ENCODE results near the gene JARID2. TPM values are rescaled to one million over a fixed set of nuclear protein-coding genes. Genes with fewer than 3 reads are reported as not detected.

The JARID2 gene
- total RNA-seq, 4 donors from 2014 or later = 20.0 to 29.4 (median 23.9) TPM

GRCh38 chr6:15555101-15556038 lies 309.5 kb downstream of the JARID2 start:
- H3K4me1 ChIP-seq = peaks cover 6% of the 10 kb centered on the region
- no peaks in the 10 kb centered on the region for H3K27me3 ChIP-seq
- WGBS = 90% methylated on average over 5 of the region's 5 CpGs

GRCh38 chr6:15556711-15557110 lies 310.8 kb downstream of the JARID2 start:
- no peaks in the 10 kb centered on the region for H3K36me3 ChIP-seq
- WGBS = 100% methylated on average over 1 of the region's 1 CpG
- no peaks in the 10 kb centered on the region for H3K9me3 ChIP-seq
- no peaks in the 10 kb centered on the region for H3K27me3 ChIP-seq
- no peak overlapping the region for H3K4me3 ChIP-seq
- H3K4me1 ChIP-seq = peaks cover 3% of the 10 kb centered on the region
- TF ChIP-seq POLR2AphosphoS5 (IDR thresholded peaks at IDR 0.05) (no peak), POLR2A (IDR thresholded peaks at IDR 0.05) (no peak), CTCF (IDR thresholded peaks at IDR 0.05) (no peak), EP300 (IDR thresholded peaks at IDR 0.05) (no peak)
- no peak for DNase-seq (ENCODE audit: low spot score in 2 of 2)
- no peak overlapping the region for H3K27ac ChIP-seq

More at GRCh38 chr6:15555101-15556038, 309.5 kb downstream of the JARID2 start:
- Histone ChIP-seq H3K9me3 (no peaks in the 10 kb centered on the region), H3K27ac (no peak overlapping the region), H3K36me3 (no peaks in the 10 kb centered on the region), H3K4me3 (no peak overlapping the region)
- TF ChIP-seq EP300 (IDR thresholded peaks at IDR 0.05) = no peak
- no peak for TF ChIP-seq POLR2A (IDR thresholded peaks at IDR 0.05)
- no peak for TF ChIP-seq POLR2AphosphoS5 (IDR thresholded peaks at IDR 0.05)
- no peak for TF ChIP-seq CTCF (IDR thresholded peaks at IDR 0.05)
- DNase-seq (ENCODE audit: low spot score in 2 of 2) = no peak

GRCh38 chr6:15557174-15557573 lies 311.3 kb downstream of the JARID2 start:
- H3K36me3 ChIP-seq = no peaks in the 10 kb centered on the region
- no peak overlapping the region for H3K27ac ChIP-seq
- no peak for DNase-seq (ENCODE audit: low spot score in 2 of 2)
- no peak overlapping the region for H3K4me3 ChIP-seq
- H3K27me3 ChIP-seq = no peaks in the 10 kb centered on the region
- H3K9me3 ChIP-seq = no peaks in the 10 kb centered on the region
- TF ChIP-seq EP300 (IDR thresholded peaks at IDR 0.05) = no peak
- TF ChIP-seq POLR2AphosphoS5 (IDR thresholded peaks at IDR 0.05) = no peak
- no peak for TF ChIP-seq CTCF (IDR thresholded peaks at IDR 0.05)
- TF ChIP-seq POLR2A (IDR thresholded peaks at IDR 0.05) = no peak
- H3K4me1 ChIP-seq = peaks cover 3% of the 10 kb centered on the region

GRCh38 chr6:15560713-15561112 lies 314.8 kb downstream of the JARID2 start:
- Histone ChIP-seq H3K4me1 (peaks cover 3% of the 10 kb centered on the region), H3K27me3 (no peaks in the 10 kb centered on the region), H3K36me3 (no peaks in the 10 kb centered on the region), H3K9me3 (no peaks in the 10 kb centered on the region), H3K4me3 (no peak overlapping the region), H3K27ac (no peak overlapping the region)
- 91% methylated on average over 1 of the region's 1 CpG for WGBS
- DNase-seq (ENCODE audit: low spot score in 2 of 2) = no peak
- TF ChIP-seq POLR2A (IDR thresholded peaks at IDR 0.05) = no peak
- TF ChIP-seq POLR2AphosphoS5 (IDR thresholded peaks at IDR 0.05) = no peak
- no peak for TF ChIP-seq CTCF (IDR thresholded peaks at IDR 0.05)
- TF ChIP-seq EP300 (IDR thresholded peaks at IDR 0.05) = no peak

- Histone ChIP-seq H3K27me3 (no peaks in the 10 kb centered on the region), H3K4me3 (no peak overlapping the region), H3K36me3 (no peaks in the 10 kb centered on the region), H3K27ac (no peak overlapping the region), H3K9me3 (no peaks in the 10 kb centered on the region), H3K4me1 (peaks cover 3% of the 10 kb centered on the region)
- DNase-seq (ENCODE audit: low spot score in 2 of 2) = no peak
- TF ChIP-seq CTCF (IDR thresholded peaks at IDR 0.05) = no peak
- TF ChIP-seq POLR2A (IDR thresholded peaks at IDR 0.05) = no peak
- TF ChIP-seq POLR2AphosphoS5 (IDR thresholded peaks at IDR 0.05) = no peak
- TF ChIP-seq EP300 (IDR thresholded peaks at IDR 0.05) = no peak
- 93% methylated on average over 3 of the region's 3 CpGs for WGBS
These were observed 315.8 kb downstream of the JARID2 start for GRCh38 chr6:15561447-15562199.

All from suprapubic skin (tissue), 4 donors.